HCT116 (cell line): ENCODE results near the gene TIAM2. TPM values are rescaled to one million over a fixed set of nuclear protein-coding genes. Genes with fewer than 3 reads are reported as not detected.

ENCODE experiments used
- ATAC-seq: fragments of 200-7000 bp; cut with Tn5 transposase; 2 replicates; pipeline ENCODE4 v1.9.1; 2020; ENCODE audit warnings: mild to moderate bottlenecking, moderate library complexity
- BruUV-seq: library from RNA; stranded (reverse); fragments of 400-500 nt; replicated peaks from 2 replicates; lab custom pipeline; 2021; lab: Mats Ljungman, UMichigan
- CTCF ChIA-PET: fragments of 300-600 bp; sonication (Branson Sonifier 250); formaldehyde crosslinking; loops from one replicate; lab custom pipeline; 2021; ENCODE audit warnings: antibody characterized with exemption; lab: Charles Lee
- POLR2A ChIA-PET: fragments of 300-600, 350-600 bp; sonication (Branson Sonifier 250); formaldehyde crosslinking; loops from one replicate; lab custom pipeline; 2021; ENCODE audit warnings: antibody characterized with exemption; lab: Charles Lee
- RAD21 ChIA-PET, 2 experiments: fragments of 300-600 bp; sonication (Branson Sonifier 250); formaldehyde crosslinking; loops; one replicate each; lab custom pipeline; 2023; ENCODE audit warnings: low total read pairs in 2 of 2; ENCODE audit not compliant: uncharacterized antibody in 2 of 2, unreplicated experiment in 2 of 2, low non-redundant PET in 1 of 2; lab: Charles Lee
- DNase-seq: peaks from one replicate; pipeline ENCODE4 v3.0.0-alpha.2; 2010; ENCODE audit warnings: low read depth, low spot score
- H2AFZ ChIP-seq: fragments of 200-600 bp; shearing (Covaris generic), sonication (generic); 2 replicates; pipeline ENCODE4 v1.6.1; 2017; ENCODE audit warnings: low read depth, mixed run types, mixed read lengths, antibody characterized with exemption, low read length; ENCODE audit not compliant: poor library complexity, severe bottlenecking
- H3K27ac ChIP-seq: 2 replicates; pipeline ENCODE4 v1.5.1; 2012; ENCODE audit warnings: low read depth, low read length
- H3K27me3 ChIP-seq: fragments of 200-600 bp; sonication (generic); 2 replicates; pipeline ENCODE4 v1.6.1; 2016; ENCODE audit warnings: mixed run types, low read length, mixed read lengths; ENCODE audit not compliant: insufficient read depth
- H3K36me3 ChIP-seq, 2 experiments: fragments of 200-500 bp in 1 of 2; fragments of 200-600 bp in 1 of 2; sonication (Bioruptor generic) in 1 of 2; sonication (generic) in 1 of 2; 2 replicates each; pipeline versions ENCODE4 v1.5.1 to v1.6.1; 2014 to 2016; ENCODE audit warnings: low read length in 2 of 2, inconsistent platforms in 1 of 2, mixed read lengths in 1 of 2, mixed run types in 1 of 2; ENCODE audit not compliant: insufficient read depth in 2 of 2, control insufficient read depth in 1 of 2
- H3K4me1 ChIP-seq, 2 experiments: fragments of 200-600 bp in 1 of 2; sonication (generic) in 1 of 2; 2 replicates each; pipeline versions ENCODE4 v1.5.1 to v1.6.1; 2012 to 2017; ENCODE audit warnings: low read length in 2 of 2, inconsistent platforms in 1 of 2, mild to moderate bottlenecking in 1 of 2, mixed read lengths in 1 of 2, mixed run types in 1 of 2, moderate library complexity in 1 of 2; ENCODE audit not compliant: insufficient read depth in 2 of 2, control insufficient read depth in 1 of 2
- H3K4me2 ChIP-seq: fragments of 200-600 bp; sonication (generic); 2 replicates; pipeline ENCODE4 v1.6.1; 2017; ENCODE audit warnings: mixed run types, low read length, mixed read lengths
- H3K4me3 ChIP-seq, 2 experiments: fragments of 200-600 bp in 1 of 2; sonication (generic) in 1 of 2; replicated peaks in 1 of 2; 2 replicates each; pipeline ENCODE4 v1.5.1; 2011 to 2016; ENCODE audit warnings: low read length in 2 of 2, control low read depth in 1 of 2, low read depth in 1 of 2, mild to moderate bottlenecking in 1 of 2, mixed read lengths in 1 of 2, mixed run types in 1 of 2
- H3K79me2 ChIP-seq: fragments of 200-600 bp; sonication (generic); 2 replicates; pipeline ENCODE4 v1.6.1; 2017; ENCODE audit warnings: mild to moderate bottlenecking, mixed run types, low read length, moderate library complexity, mixed read lengths; ENCODE audit not compliant: insufficient read depth
- H3K9ac ChIP-seq: fragments of 200-600 bp; sonication (generic); 2 replicates; pipeline ENCODE4 v1.6.1; 2016; ENCODE audit warnings: low read length, mixed read lengths
- H3K9me2 ChIP-seq: fragments of 200-600 bp; sonication (generic), shearing (Covaris generic); 2 replicates; pipeline ENCODE4 v1.6.1; 2017; ENCODE audit warnings: mixed run types, mild to moderate bottlenecking, moderate library complexity; ENCODE audit not compliant: insufficient read depth
- H3K9me3 ChIP-seq, 2 experiments: fragments of 200-500 bp in 1 of 2; fragments of 200-600 bp in 1 of 2; sonication (Bioruptor generic) in 1 of 2; sonication (generic) in 1 of 2; 2 replicates each; pipeline ENCODE4 v1.6.1; 2014 to 2017; ENCODE audit warnings: low read length in 2 of 2, mixed read lengths in 2 of 2, inconsistent platforms in 1 of 2, low read depth in 1 of 2, mild to moderate bottlenecking in 1 of 2, mixed run types in 1 of 2, moderate library complexity in 1 of 2; ENCODE audit not compliant: control insufficient read depth in 1 of 2, insufficient read depth in 1 of 2
- H4K20me1 ChIP-seq: fragments of 200-600 bp; sonication (generic), shearing (Covaris generic); 2 replicates; pipeline ENCODE4 v1.6.1; 2017; ENCODE audit warnings: mixed run types, mild to moderate bottlenecking, moderate library complexity; ENCODE audit not compliant: insufficient read depth
- CBX3 ChIP-seq: IDR thresholded peaks from 2 replicates; pipeline ENCODE4 v1.6.1; 2012; ENCODE audit warnings: low read depth
- POLR2A ChIP-seq: IDR thresholded peaks from 2 replicates; pipeline ENCODE4 v1.7.0; 2011; ENCODE audit warnings: borderline replicate concordance; ENCODE audit not compliant: insufficient read depth, insufficient read length; ENCODE audit errors: extremely low read depth
- SP1 ChIP-seq: IDR thresholded peaks from 2 replicates; pipeline ENCODE4 v1.6.1; 2012; ENCODE audit warnings: low read depth
- intact Hi-C: fragments of 100-400 bp; cut with micrococcal nuclease; formaldehyde crosslinking; loops from 2 replicates; pipeline ENCODE4 v1.10.0; 2022
- total RNA-seq: library from RNA; stranded (reverse); gene quantifications from one replicate; pipeline ENCODE4 v1.2.1, GENCODE V29; 2021; ENCODE audit not compliant: unreplicated experiment
- TF ChIP-seq, protein P1 (sequence below): IDR thresholded peaks from 2 replicates; pipeline ENCODE4 v1.6.1; 2012

TIAM2 gene
- total RNA-seq, 1 experiment from 2014 or later, result 9.4 TPM

DNA sequence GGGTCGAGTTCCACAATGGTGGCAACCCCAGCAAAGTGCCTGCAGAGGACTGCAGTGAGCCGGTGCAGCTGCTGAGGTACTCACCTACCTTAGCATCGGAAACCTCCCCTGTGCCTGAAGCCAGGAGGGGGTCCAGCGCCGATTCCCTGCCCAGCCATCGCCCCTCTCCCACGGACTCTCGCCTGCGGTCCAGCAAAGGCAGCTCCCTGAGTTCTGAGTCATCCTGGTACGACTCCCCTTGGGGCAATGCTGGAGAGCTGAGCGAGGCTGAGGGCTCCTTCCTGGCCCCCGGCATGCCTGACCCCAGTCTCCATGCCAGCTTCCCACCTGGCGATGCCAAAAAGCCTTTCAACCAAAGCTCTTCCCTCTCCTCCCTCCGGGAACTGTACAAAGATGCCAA is 134.6 kb downstream of the TIAM2 start:
- H3K27ac ChIP-seq, result no peak overlapping the region
- H3K4me2 ChIP-seq, result no peak overlapping the region
- DNase-seq (no peak), ATAC-seq (no peak)
- TF ChIP-seq POLR2A, result no peak
- TF ChIP-seq, protein P1, sequence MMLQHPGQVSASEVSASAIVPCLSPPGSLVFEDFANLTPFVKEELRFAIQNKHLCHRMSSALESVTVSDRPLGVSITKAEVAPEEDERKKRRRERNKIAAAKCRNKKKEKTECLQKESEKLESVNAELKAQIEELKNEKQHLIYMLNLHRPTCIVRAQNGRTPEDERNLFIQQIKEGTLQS, result no peak
- H3K36me3 ChIP-seq, result no peaks in the 10 kb centered on the region
- no peaks in the 10 kb centered on the region for H3K9me3 ChIP-seq
- CTCF ChIA-PET, result no interaction called here
- H3K9ac ChIP-seq, result no peak overlapping the region
- H3K9me2 ChIP-seq, result no peaks in the 10 kb centered on the region
- H3K79me2 ChIP-seq, result no peaks in the 10 kb centered on the region
- H3K4me3 ChIP-seq, result no peak overlapping the region
- H2AFZ ChIP-seq, result no peak overlapping the region
- intact Hi-C loops, result no loop called here
- peaks cover 4% of the 10 kb centered on the region; the same call in 1 of the 2 replicates for H3K27me3 ChIP-seq
- H4K20me1 ChIP-seq, result 0 out of 2 replicates have a peak, but pooled peaks cover 4% of the 10 kb centered on the region
- BruUV-seq, result no TSS peak
- H3K4me1 ChIP-seq, result peaks cover 9 to 24% of the 10 kb centered on the region in 2 experiments; a peak in 3 of 4 replicates
- RAD21 ChIA-PET, result no interaction called here
- POLR2A ChIA-PET, result no interaction called here

DNA sequence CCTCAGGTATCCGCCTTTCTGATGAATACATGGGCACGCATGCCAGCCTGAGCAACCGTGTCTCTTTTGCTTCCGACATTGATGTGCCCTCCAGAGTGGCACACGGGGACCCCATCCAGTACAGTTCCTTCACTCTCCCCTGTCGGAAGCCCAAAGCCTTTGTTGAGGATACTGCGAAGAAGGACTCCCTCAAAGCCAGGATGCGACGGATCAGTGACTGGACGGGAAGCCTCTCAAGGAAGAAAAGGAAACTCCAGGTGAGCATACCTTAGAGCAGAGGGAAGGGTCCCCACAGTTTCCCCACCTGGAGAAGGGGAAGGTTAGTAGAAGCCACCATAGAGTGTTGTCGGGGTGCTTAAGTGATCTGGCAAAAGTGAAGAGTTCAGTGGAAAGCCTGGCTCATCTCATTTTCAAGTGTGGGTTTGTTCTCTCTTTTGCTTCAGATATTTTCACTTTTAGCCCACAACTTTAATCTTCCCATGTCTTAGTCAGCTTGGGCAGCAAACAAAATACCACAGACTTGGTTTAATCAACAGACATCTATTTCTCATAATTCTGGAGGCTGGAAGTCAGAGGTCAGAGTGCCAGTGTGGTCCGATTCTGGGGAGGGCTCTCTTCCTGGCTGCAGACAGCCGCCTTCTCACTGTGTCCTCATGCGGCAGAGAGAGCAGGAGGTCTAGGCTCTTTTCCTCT is 135.2 kb downstream of the TIAM2 start:
- H4K20me1 ChIP-seq, result 0 out of 2 replicates have a peak, but pooled peaks cover 4% of the 10 kb centered on the region
- POLR2A ChIA-PET, result no interaction called here
- H3K4me1 ChIP-seq, result peaks cover 9 to 24% of the 10 kb centered on the region in 2 experiments; a peak in 3 of 4 replicates
- H3K36me3 ChIP-seq, result no peaks in the 10 kb centered on the region
- H3K9me3 ChIP-seq, result no peaks in the 10 kb centered on the region
- H3K9me2 ChIP-seq, result no peaks in the 10 kb centered on the region
- RAD21 ChIA-PET, result no interaction called here
- H3K79me2 ChIP-seq, result no peaks in the 10 kb centered on the region
- no peak overlapping the region for H3K4me3 ChIP-seq
- no peak for TF ChIP-seq CBX3
- no peak for TF ChIP-seq SP1
- TF ChIP-seq, all 23 proteins: peak for 0
- Histone ChIP-seq H3K27ac (no peak overlapping the region), H3K9ac (no peak overlapping the region), H3K4me2 (no peak overlapping the region), H2AFZ (no peak overlapping the region), H3K27me3 (peaks cover 4% of the 10 kb centered on the region; the same call in 1 of the 2 replicates)
- no TSS peak for BruUV-seq
- CTCF ChIA-PET, result no interaction called here
- intact Hi-C loops, result no loop called here
- DNase-seq, result no peak
- no peak for ATAC-seq
